Measurements from ENCODE around the gene CHD5. TPM values are rescaled to one million over a fixed set of nuclear protein-coding genes. Genes with fewer than 3 reads are reported as not detected.

The CHD5 gene
- total and polyA plus RNA-seq, 2 experiments from 2014 or later = 0.10 to 0.11 TPM

- H3K27me3 ChIP-seq (replicated peaks; ENCODE audit: insufficient read depth) = 0 out of 2 replicates have a peak, but pooled peaks cover 4% of the 10 kb centered on the region
- no peak overlapping the region for H3K4me2 ChIP-seq (ENCODE audit: unreplicated experiment)
- 56 to 68% methylated on average over 7 of the region's 7 CpGs for WGBS, 2 experiments (ENCODE audit: low coverage in 1 of 2, low lambda C conversion rate in 2 of 2, missing lambda C conversion rate in 2 of 2)
- no peaks in the 10 kb centered on the region for H3K9me2 ChIP-seq (ENCODE audit: insufficient read depth)
- no peaks in the 10 kb centered on the region for H3K9me3 ChIP-seq (ENCODE audit: low read depth)
- H3K79me2 ChIP-seq (ENCODE audit: insufficient read depth) = no peaks in the 10 kb centered on the region
- H4K20me1 ChIP-seq (ENCODE audit: insufficient read depth) = no peaks in the 10 kb centered on the region
- no peaks in the 10 kb centered on the region for H3K4me1 ChIP-seq (ENCODE audit: insufficient read depth)
- H3K36me3 ChIP-seq (ENCODE audit: low read depth) = no peaks in the 10 kb centered on the region
- H3F3A ChIP-seq (ENCODE audit: insufficient read depth) = no peaks in the 10 kb centered on the region
- H3K27ac ChIP-seq = no peak overlapping the region
- no peak overlapping the region for H2AFZ ChIP-seq
- no peak overlapping the region for H3K4me3 ChIP-seq
- TF ChIP-seq EZH2phosphoT487 (IDR thresholded peaks at IDR 0.05; ENCODE audit: insufficient read depth, low read depth) = no peak
- no peak for TF ChIP-seq EZH2 (IDR thresholded peaks at IDR 0.05; ENCODE audit: insufficient read depth, poor library complexity, severe bottlenecking)
- H3K9ac ChIP-seq = no peak overlapping the region
- in situ Hi-C loops (cut with MboI) = no loop called here
- no peak for DNase-seq
Measured at GRCh38 chr1:6144175-6144574, 35.9 kb downstream of the CHD5 start.

DNA sequence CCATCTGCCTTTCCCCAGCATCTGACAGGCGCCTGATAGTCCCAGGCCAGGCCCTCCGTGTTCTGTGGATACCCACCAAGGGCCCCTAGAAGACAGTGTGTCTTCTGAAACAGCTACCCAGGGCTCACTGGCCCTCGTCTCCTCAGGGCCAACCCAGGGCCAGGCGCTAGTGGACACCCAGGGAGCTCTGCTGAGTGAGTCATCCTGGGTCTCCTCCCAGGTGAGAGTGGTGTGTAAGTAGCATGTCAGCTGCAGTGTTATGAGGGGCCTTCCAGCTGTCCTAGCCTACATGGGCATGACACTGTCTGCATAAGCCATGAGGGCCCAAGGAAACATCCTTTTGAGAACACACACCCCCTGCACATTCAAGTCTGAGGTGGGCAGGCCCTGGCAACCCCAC, 36.7 kb downstream of the CHD5 start:
- Histone ChIP-seq H3K4me1 (ENCODE audit: insufficient read depth) (no peaks in the 10 kb centered on the region), H3K9ac (no peak overlapping the region), H3K4me2 (ENCODE audit: unreplicated experiment) (no peak overlapping the region), H2AFZ (no peak overlapping the region), H3K27ac (no peak overlapping the region), H3K9me2 (ENCODE audit: insufficient read depth) (no peaks in the 10 kb centered on the region), H4K20me1 (ENCODE audit: insufficient read depth) (no peaks in the 10 kb centered on the region), H3K4me3 (no peak overlapping the region), H3K36me3 (ENCODE audit: low read depth) (no peaks in the 10 kb centered on the region), H3K27me3 (replicated peaks; ENCODE audit: insufficient read depth) (0 out of 2 replicates have a peak, but pooled peaks cover 4% of the 10 kb centered on the region), H3F3A (ENCODE audit: insufficient read depth) (no peaks in the 10 kb centered on the region), H3K79me2 (ENCODE audit: insufficient read depth) (no peaks in the 10 kb centered on the region), H3K9me3 (ENCODE audit: low read depth) (no peaks in the 10 kb centered on the region)
- no peak for DNase-seq
- TF ChIP-seq EZH2 (IDR thresholded peaks at IDR 0.05; ENCODE audit: insufficient read depth, poor library complexity, severe bottlenecking) (no peak), EZH2phosphoT487 (IDR thresholded peaks at IDR 0.05; ENCODE audit: insufficient read depth, low read depth) (no peak)
- in situ Hi-C loops (cut with MboI) = no loop called here
- 66 to 74% methylated on average over 4 of the region's 4 CpGs for WGBS, 2 experiments (ENCODE audit: low coverage in 1 of 2, low lambda C conversion rate in 2 of 2, missing lambda C conversion rate in 2 of 2)

DNA sequence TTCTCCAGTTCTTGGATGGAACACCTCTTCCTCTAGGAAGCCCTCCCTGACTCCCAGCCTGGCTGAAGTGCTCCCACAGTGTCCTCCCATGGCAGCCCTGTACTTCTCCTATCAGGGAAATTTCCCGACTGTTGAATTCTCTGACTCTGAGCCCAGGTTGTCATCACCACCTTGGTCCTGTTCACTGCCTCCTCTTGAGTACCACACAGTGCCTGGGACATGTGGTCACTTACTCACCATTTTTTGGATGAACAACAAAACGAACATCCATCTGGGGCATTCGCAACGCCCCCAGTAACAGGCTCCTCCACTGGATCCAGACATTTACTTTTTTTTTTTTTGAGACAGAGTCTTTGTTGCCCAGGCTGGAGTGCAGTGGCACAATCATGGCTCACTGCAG, 37.4 kb downstream of the CHD5 start:
- Histone ChIP-seq H4K20me1 (ENCODE audit: insufficient read depth) (no peaks in the 10 kb centered on the region), H3K4me3 (no peak overlapping the region), H3K9me2 (ENCODE audit: insufficient read depth) (no peaks in the 10 kb centered on the region), H3K27me3 (replicated peaks; ENCODE audit: insufficient read depth) (0 out of 2 replicates have a peak, but pooled peaks cover 4% of the 10 kb centered on the region), H3F3A (ENCODE audit: insufficient read depth) (no peaks in the 10 kb centered on the region), H3K4me2 (ENCODE audit: unreplicated experiment) (no peak overlapping the region), H3K79me2 (ENCODE audit: insufficient read depth) (no peaks in the 10 kb centered on the region), H3K27ac (no peak overlapping the region), H2AFZ (no peak overlapping the region), H3K36me3 (ENCODE audit: low read depth) (no peaks in the 10 kb centered on the region), H3K9ac (no peak overlapping the region), H3K4me1 (ENCODE audit: insufficient read depth) (no peaks in the 10 kb centered on the region), H3K9me3 (ENCODE audit: low read depth) (no peaks in the 10 kb centered on the region)
- in situ Hi-C loops (cut with MboI) = no loop called here
- TF ChIP-seq EZH2 (IDR thresholded peaks at IDR 0.05; ENCODE audit: insufficient read depth, poor library complexity, severe bottlenecking) (no peak), EZH2phosphoT487 (IDR thresholded peaks at IDR 0.05; ENCODE audit: insufficient read depth, low read depth) (no peak)
- no peak for DNase-seq
- 48 to 58% methylated on average over 4 of the region's 4 CpGs for WGBS, 2 experiments (ENCODE audit: low coverage in 1 of 2, low lambda C conversion rate in 2 of 2, missing lambda C conversion rate in 2 of 2)

DNA sequence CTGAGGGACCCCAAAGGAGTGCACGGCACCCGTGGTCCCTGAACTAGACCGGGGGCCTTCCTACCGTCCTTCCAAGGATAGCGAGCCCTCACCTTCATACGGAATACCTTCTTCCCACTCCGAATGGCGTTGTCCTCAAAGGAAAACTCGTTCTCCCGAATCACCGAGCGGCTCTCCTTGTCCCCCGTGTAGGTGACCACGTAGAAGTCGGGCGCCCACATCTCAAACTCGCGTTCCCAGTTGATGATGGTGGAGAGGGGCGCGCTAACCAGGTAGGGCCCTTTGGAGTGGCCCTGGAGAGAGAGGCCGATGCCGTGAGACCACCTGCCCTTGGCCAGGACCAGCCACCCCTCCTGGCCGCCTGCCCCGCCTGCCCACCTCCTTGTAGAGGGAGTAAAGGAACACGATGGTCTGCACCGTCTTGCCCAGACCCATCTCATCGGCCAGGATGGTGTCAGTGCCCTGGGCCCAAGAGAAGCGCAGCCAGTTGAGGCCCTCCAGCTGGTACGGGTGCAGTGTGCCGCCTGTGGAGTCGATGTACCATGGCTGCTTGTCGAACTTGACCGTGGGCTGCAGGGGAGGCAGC, 38.0 kb downstream of the CHD5 start:
- H3K9ac ChIP-seq = no peak overlapping the region
- no peak overlapping the region for H3K4me2 ChIP-seq (ENCODE audit: unreplicated experiment)
- no peaks in the 10 kb centered on the region for H3K9me3 ChIP-seq (ENCODE audit: low read depth)
- 83 to 84% methylated on average over 33 of the region's 33 CpGs for WGBS, 2 experiments (ENCODE audit: low coverage in 1 of 2, low lambda C conversion rate in 2 of 2, missing lambda C conversion rate in 2 of 2)
- H3K9me2 ChIP-seq (ENCODE audit: insufficient read depth) = no peaks in the 10 kb centered on the region
- no peak overlapping the region for H3K4me3 ChIP-seq
- no peaks in the 10 kb centered on the region for H3K4me1 ChIP-seq (ENCODE audit: insufficient read depth)
- in situ Hi-C loops (cut with MboI) = no loop called here
- no peak overlapping the region for H3K27ac ChIP-seq
- no peak for TF ChIP-seq EZH2 (IDR thresholded peaks at IDR 0.05; ENCODE audit: insufficient read depth, poor library complexity, severe bottlenecking)
- no peak for TF ChIP-seq EZH2phosphoT487 (IDR thresholded peaks at IDR 0.05; ENCODE audit: insufficient read depth, low read depth)
- no peaks in the 10 kb centered on the region for H3K79me2 ChIP-seq (ENCODE audit: insufficient read depth)
- no peak overlapping the region for H2AFZ ChIP-seq
- 0 out of 2 replicates have a peak, but pooled peaks cover 8% of the 10 kb centered on the region for H3K27me3 ChIP-seq (replicated peaks; ENCODE audit: insufficient read depth)
- no peaks in the 10 kb centered on the region for H3K36me3 ChIP-seq (ENCODE audit: low read depth)
- H3F3A ChIP-seq (ENCODE audit: insufficient read depth) = no peaks in the 10 kb centered on the region
- no peaks in the 10 kb centered on the region for H4K20me1 ChIP-seq (ENCODE audit: insufficient read depth)
- no peak for DNase-seq

Data from GM23248 (cell line).